ENCODE measurements around the gene ANKRD55.

- TF ChIP-seq CTCF (IDR thresholded peaks at IDR 0.05) = no peak
- no peak for TF ChIP-seq POLR2A (IDR thresholded peaks at IDR 0.05)
Measured at GRCh38 chr5:56155992-56156584, 77.0 kb downstream of the ANKRD55 start.

Data from heart left ventricle (tissue), 13 donors.